ENCODE results near the gene IQCE. TPM values are rescaled to one million over a fixed set of nuclear protein-coding genes. Genes with fewer than 3 reads are reported as not detected.

The IQCE gene
- total and polyA plus RNA-seq, 2 experiments from 2014 or later = 11.8 to 13.3 TPM

- Histone ChIP-seq H3K9me3 (ENCODE audit: low read depth) (no peaks in the 10 kb centered on the region), H2AFZ (no peak overlapping the region), H3K36me3 (replicated peaks; ENCODE audit: insufficient read depth, low read depth) (no peaks in the 10 kb centered on the region), H3K9me2 (replicated peaks; ENCODE audit: insufficient read depth) (no peaks in the 10 kb centered on the region), H4K20me1 (ENCODE audit: insufficient read depth, poor library complexity, severe bottlenecking) (peaks cover 64% of the 10 kb centered on the region), H3K4me3 (no peak overlapping the region), H3K4me1 (ENCODE audit: insufficient read depth) (peaks cover 71% of the 10 kb centered on the region), H3K27ac (peak overlapping the region; percentile 97), H3K79me2 (peaks cover 83% of the 10 kb centered on the region), H3K27me3 (no peaks in the 10 kb centered on the region), H3K4me2 (peak overlapping the region; percentile 96)
- 92% methylated on average over 15 of the region's 15 CpGs for WGBS (ENCODE audit: low lambda C conversion rate, missing lambda C conversion rate)
- DNase-seq (ENCODE audit: low spot score) = no peak
- TF ChIP-seq CTCF (IDR thresholded peaks at IDR 0.05; ENCODE audit: poor library complexity) = no peak
- TF ChIP-seq EZH2 (IDR thresholded peaks at IDR 0.05; ENCODE audit: borderline replicate concordance) = no peak
- no peak for TF ChIP-seq EZH2phosphoT487 (IDR thresholded peaks at IDR 0.05; ENCODE audit: low read depth, severe bottlenecking, unreplicated experiment)
Measured at GRCh38 chr7:2635148-2635668, 76.4 kb downstream of the IQCE start.

GRCh38 chr7:2635810-2636701 is 77.3 kb downstream of the IQCE start:
- no peak overlapping the region for H2AFZ ChIP-seq
- H3K79me2 ChIP-seq = peaks cover 91% of the 10 kb centered on the region
- WGBS (ENCODE audit: low lambda C conversion rate, missing lambda C conversion rate) = 77% methylated on average over 21 of the region's 22 CpGs
- no peaks in the 10 kb centered on the region for H3K9me3 ChIP-seq (ENCODE audit: low read depth)
- no peaks in the 10 kb centered on the region for H3K27me3 ChIP-seq
- H3K4me1 ChIP-seq (ENCODE audit: insufficient read depth) = peaks cover 73% of the 10 kb centered on the region
- no peaks in the 10 kb centered on the region for H3K36me3 ChIP-seq (replicated peaks; ENCODE audit: insufficient read depth, low read depth)
- H3K27ac ChIP-seq = peak overlapping the region; percentile 85
- no peaks in the 10 kb centered on the region for H3K9me2 ChIP-seq (replicated peaks; ENCODE audit: insufficient read depth)
- H3K4me2 ChIP-seq = peak overlapping the region; percentile 96
- H3K4me3 ChIP-seq = no peak overlapping the region
- TF ChIP-seq EZH2phosphoT487 (IDR thresholded peaks at IDR 0.05; ENCODE audit: low read depth, severe bottlenecking, unreplicated experiment) (no peak), CTCF (IDR thresholded peaks at IDR 0.05; ENCODE audit: poor library complexity) (no peak), EZH2 (IDR thresholded peaks at IDR 0.05; ENCODE audit: borderline replicate concordance) (no peak)
- peaks cover 71% of the 10 kb centered on the region for H4K20me1 ChIP-seq (ENCODE audit: insufficient read depth, poor library complexity, severe bottlenecking)
- peak; percentile 68 for DNase-seq (ENCODE audit: low spot score)

GRCh38 chr7:2637066-2637471 is 78.3 kb downstream of the IQCE start:
- no peak for DNase-seq (ENCODE audit: low spot score)
- Histone ChIP-seq H3K4me3 (no peak overlapping the region), H4K20me1 (ENCODE audit: insufficient read depth, poor library complexity, severe bottlenecking) (peaks cover 79% of the 10 kb centered on the region), H3K4me2 (peak overlapping the region; percentile 96), H3K9me2 (replicated peaks; ENCODE audit: insufficient read depth) (no peaks in the 10 kb centered on the region), H2AFZ (no peak overlapping the region), H3K27ac (peak overlapping the region; percentile 85), H3K4me1 (ENCODE audit: insufficient read depth) (peaks cover 81% of the 10 kb centered on the region), H3K9me3 (ENCODE audit: low read depth) (no peaks in the 10 kb centered on the region), H3K27me3 (no peaks in the 10 kb centered on the region), H3K79me2 (peaks cover 97% of the 10 kb centered on the region), H3K36me3 (replicated peaks; ENCODE audit: insufficient read depth, low read depth) (no peaks in the 10 kb centered on the region)
- TF ChIP-seq CTCF (IDR thresholded peaks at IDR 0.05; ENCODE audit: poor library complexity) = no peak
- no peak for TF ChIP-seq EZH2 (IDR thresholded peaks at IDR 0.05; ENCODE audit: borderline replicate concordance)
- TF ChIP-seq EZH2phosphoT487 (IDR thresholded peaks at IDR 0.05; ENCODE audit: low read depth, severe bottlenecking, unreplicated experiment) = no peak
- 91% methylated on average over 17 of the region's 17 CpGs for WGBS (ENCODE audit: low lambda C conversion rate, missing lambda C conversion rate)
